COLO829 (cell line): ENCODE results near the gene SMIM32.

Experiments used
- DNase-seq: peaks from one replicate; pipeline ENCODE4 v3.0.0; 2012; ENCODE audit warnings: low spot score

Gene SMIM32

DNA sequence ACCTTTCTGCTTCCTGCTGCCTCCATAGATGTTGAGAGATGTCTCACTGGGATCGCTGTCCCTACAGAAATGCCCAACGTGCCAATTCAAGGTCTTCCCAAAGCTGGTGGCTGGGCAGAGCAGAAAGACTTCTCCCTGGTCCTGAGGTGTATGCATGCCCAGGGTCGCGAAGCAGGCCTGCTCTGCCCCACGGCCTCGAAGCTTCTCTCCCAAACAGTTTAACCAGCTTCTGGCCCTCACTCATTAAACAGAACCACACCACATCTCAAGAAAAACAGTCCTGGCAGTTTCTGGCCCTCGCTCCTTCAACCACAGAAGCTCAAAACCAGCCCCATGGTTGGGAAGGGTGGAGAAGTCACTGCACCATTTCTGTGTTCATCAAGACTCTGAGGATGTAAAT lies 14.7 kb upstream of the SMIM32 start:
- DNase-seq = no peak

DNA sequence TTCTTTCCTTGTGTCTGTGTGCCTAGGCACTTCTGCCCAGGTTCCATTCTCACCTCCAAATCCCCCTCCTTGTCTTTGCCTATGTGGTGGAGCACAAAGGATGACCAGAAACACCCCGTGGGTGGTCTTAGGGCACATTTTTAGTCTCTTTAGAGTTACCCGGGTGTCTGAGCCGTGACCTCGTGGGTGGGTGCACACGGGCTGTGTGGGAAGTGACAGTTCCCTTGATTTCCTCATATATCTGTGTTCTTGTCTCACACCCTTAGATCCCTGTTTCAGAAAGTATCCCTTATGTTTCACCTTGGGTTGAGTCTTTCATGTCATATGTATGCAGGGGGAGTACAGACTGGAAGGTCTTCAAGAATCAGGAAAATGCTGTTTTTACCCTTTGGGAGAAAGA lies 13.4 kb upstream of the SMIM32 start:
- DNase-seq = no peak

DNA sequence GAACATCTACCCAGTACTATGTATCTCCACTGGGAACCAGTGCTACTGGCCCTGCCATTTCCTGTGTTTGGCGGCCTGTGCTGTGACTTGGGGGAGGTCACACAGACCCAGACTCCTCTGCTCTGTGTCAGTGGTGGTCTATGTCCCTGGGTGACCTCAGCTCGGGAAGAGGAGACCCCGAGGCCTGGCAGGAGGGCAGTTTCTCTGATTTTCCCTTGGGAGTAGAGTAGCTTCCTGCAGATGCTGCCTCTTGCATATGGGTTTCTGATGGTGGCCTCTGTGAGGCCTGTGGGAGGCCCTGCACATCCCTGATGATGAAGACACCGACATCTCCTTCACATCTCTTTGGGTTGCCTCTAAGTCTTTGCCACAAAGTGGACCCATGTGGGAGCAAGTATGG lies 13.0 kb upstream of the SMIM32 start:
- no peak for DNase-seq

DNA sequence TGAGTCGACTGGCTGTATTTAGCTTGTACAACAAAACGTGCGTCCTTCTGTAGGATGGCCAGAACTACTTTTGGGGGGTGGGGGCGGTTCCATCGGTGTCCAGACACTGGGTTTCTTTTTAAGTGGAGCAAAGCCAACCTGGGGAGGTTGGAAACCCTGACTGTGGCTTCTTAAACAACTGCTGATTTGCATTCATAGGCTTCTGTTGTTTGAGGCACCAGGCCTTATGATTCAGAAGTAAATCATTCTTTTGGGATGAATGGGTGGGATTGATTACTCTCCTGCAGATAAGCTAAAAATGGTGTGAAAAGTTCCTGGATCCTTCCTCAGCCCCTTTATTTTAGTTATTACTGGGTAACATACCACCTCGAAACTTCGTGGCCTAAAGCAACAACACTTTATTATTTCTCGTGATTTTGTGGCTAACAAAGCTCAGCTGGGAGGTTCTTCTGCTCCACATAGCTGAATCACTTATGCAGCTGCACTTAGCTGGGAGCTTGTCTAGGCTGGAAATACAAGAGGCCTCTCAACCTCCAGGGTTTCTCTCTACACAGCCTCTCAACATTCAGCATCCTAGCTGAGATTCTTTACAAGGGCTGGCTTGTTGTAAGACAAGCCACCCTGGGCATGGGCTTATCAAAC lies 12.2 kb upstream of the SMIM32 start:
- peak; percentile 47 for DNase-seq

DNA sequence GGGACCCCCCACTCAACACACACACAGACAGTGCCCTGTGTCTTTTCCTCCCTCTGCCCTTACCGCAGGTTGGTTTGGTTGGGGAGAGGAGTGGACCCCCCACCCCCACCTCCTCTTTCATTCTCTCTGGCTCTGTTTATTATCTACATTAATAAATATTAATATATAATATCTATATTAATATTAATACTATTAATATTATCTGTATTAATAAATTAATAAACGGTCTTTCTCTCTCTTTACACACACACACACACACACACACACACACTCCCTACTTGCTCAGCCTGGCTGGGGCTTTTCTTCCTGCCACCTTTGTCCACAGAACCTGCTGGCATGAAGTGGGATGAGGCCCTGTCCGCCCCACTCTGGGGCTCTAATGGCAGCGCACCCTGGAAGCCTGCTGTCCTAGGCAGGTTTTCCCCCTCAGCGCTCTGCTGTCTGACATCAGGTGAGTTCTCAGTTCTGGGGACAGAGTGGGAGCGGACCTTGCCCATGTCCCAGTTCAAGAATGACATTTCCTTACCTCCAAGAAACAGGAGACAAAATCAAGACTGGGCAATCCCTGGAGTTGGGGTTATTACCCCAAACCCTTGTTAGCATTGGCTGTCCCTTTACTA lies 10.5 kb upstream of the SMIM32 start:
- DNase-seq = no peak

DNA sequence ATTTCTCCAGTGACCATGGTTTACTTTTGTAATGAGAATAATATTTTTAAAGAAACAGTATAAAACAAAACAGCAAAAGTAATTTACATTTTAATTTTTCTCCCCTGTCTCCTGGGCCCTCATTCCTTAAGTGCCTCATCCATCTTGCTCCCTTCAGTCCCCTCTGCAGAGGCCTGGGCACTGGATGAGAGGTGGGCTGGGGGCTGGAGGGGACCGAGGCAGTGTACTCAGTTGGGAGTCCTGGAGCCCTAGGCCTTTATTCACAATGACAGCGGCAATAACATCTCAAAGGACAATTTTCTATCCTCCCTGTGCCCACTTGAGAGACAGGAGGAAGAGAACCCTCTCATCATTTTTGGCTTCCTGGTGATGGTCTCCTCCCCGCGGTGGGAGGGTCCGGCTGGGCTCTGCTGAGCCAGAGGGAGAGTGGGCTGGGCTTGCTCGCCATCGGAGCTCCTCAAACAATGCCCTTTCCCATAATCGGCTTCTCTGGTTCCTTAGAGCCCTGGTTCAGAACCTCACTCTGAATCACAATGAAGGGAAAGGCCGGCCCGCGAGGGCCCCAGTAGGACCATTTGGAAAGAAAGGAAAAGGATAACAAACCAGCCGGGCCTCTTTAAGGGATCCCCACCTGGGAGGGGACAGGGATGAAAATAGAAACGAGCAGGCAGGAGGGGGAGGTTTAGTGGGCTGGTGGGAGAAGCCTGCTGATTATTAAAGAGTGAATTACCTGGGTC lies 9.7 kb upstream of the SMIM32 start:
- no peak for DNase-seq

DNA sequence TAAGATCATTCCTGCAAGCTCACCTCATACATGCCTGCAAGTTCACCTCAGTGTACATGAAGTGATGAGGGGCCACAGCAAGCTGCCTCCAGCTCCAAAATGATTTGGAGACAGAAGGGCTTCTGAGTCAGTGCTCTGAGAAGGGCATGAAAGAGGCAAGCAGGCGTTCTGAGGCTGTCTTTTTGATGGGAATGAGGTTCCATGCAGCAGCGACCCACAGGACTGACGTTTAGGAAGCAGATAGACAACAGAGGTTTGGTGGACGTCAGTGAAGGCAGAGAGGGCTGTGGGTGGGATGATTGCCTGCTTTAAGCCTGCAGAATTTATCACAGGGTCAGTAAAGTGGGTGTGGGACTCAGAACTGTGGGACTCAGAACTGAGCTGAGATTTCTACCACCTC lies 8.9 kb upstream of the SMIM32 start:
- no peak for DNase-seq

DNA sequence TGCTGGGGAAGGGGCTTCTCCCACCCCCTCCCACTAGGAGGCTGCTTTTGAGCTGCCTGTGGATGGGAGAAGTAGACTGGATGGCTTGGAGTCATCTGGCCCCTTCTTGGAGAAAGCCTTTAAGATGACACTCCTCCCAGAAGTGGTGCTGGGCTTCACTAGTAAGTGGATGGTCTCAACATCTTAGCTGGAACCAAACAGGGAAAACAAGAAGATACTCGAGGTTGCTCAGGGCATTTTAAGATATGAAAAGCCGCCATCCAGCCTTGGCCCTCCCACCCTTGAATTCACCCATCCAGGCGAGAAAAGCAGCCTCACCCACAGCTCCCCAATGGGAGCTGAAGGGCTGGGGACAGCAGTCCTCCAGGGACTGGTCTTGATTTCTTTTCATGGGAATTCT lies 7.8 kb upstream of the SMIM32 start:
- DNase-seq = no peak

DNA sequence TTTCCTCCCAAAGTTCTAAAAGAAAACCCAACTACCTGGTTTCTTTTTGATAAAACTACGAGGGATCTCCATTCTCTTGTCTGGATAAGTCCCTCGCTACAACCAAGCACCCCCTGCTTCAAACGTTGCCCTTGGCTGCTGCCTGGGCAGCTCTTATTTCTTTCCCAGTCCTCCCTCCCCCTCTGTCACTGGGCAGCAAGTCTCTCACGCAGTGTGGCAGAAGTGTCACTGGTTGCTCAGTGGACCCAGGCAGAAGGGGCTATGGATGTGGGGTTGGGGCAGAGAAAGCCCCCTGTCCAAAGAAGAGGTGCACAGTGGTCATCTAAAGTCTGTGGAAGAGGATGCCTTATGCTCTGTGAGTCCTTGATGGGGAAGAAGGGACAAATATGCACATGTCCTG lies 7.2 kb upstream of the SMIM32 start:
- DNase-seq = no peak

DNA sequence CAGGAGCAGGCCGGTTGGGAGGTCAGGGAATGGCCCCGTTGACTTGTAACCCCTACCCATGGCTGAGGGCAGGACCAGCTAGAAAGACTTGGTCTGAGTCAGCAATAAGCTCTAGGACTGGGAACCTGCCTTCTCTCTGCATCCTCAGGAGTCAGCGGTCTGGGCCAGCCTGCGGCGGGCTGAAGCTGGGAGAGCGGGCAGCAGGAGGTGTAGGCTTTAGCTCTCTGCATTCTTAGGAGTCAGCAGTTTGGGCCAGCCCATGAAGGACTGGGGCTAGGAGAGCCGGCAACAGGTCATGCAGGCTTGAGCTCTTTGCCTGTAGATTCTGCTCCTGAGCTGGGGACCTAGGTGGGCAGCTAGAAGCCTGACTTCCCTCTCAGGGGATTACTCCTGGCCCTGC lies 6.4 kb upstream of the SMIM32 start:
- no peak for DNase-seq

DNA sequence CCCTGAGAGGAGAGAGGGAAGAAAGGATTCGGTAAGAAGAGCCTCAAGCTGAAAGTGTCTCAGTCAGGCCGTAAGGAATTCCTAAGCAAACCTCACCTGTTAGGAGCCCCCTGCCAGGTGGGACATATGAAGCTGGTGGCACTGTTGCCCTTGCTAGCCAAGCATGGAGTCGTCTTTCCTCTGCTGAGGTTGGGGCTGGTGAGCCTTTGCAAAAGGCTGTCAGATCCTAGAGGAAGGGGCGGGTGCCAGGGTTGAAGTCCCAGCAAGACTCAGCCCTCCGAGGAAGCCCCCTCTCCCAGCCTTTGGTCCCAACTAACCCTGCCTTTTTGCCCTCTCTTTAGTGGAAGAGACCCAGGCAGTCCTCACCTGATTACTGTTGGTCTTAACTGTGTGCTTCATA lies 5.5 kb upstream of the SMIM32 start:
- DNase-seq = no peak

DNA sequence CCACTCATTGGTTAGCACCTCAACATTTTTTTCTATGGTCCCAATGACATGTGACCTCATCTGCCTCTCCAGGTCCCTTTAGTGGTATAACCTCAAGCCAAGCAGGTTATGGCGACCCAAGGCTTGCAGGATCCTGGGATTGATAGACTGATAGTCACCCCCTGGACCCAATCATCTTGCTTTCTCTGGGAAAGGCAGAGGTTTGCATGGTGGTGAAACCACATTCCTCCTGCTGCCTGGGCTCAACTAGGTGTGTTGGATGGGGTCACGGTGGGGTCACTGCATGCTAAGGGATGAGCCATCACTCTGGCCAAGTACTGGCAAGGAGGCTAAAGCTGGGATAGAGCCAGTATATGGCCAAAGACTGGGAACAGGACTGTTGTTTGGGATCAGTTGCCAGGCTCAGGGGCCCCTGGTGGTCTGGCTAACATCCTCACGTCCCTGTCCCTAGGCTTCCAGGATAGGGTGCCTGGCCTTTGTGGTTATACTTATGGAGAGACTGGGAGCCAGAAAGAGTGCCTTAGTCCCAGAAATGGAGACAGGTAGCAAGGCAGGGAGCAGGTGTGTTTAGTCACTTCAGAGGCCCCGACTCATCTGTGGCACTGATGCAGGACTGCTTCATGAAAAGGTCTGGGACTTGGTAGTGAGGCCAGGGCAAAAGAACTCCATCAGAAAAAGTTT lies 4.6 kb upstream of the SMIM32 start:
- no peak for DNase-seq

DNA sequence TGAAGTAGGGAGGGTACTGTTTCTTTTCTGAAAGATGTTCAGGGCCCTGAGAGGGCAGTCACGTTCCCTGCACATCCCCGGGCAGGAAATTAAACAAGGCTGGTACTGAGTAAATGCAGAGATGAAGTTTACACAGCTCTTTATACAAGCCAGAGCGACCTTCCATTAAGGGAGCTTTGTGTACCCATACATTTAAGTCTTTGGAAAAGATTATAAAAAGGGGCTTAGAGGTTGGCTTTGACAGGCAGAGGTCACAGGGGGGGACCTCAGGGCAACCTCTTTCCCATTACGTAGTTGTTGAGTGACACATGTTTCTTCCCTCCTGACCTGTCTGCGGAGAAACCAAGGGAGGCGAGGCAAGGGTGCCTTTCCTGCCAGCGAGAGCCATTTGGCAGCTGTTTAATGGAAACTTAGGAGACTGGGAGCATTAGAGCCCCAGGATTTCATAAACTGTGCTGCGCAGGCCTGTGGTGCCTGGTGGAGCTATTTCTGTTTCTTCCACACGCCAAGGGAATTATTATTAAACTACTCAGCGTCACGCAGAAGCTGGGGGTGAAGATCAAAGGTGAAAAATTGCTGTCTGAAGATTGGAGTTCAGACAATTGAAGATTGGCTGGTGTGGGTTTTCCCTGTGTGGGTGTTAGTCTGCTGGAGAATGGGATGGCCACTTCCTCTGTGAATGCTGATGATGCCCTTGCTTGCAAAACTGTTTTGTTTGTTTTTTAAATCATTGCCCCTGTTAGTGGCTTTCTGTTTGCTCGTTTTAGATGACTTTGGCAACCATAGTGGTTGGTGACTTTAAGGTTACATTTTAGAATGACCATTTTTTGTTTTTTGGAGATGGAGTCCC lies 3.2 kb upstream of the SMIM32 start:
- DNase-seq = peak; percentile 4

DNA sequence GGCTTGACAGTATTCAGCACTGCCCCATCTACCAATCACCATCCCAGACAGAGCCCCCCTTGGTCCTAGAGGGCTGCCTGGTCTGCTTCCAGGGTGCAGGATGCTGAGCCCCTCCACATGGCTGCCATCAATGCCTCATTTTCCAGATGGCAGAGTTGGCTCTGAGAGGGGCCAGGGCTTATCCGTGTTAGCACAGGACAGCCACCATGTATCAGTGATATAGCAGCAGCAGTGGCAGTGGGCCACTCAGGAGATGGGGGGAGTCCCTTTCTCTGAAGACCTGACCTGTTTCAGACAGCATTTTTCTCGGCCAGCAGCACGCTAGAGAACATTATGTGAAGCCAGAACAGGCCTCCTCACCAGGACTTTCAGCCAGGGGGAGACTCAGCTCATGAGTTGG lies 1.6 kb upstream of the SMIM32 start:
- DNase-seq = no peak

DNA sequence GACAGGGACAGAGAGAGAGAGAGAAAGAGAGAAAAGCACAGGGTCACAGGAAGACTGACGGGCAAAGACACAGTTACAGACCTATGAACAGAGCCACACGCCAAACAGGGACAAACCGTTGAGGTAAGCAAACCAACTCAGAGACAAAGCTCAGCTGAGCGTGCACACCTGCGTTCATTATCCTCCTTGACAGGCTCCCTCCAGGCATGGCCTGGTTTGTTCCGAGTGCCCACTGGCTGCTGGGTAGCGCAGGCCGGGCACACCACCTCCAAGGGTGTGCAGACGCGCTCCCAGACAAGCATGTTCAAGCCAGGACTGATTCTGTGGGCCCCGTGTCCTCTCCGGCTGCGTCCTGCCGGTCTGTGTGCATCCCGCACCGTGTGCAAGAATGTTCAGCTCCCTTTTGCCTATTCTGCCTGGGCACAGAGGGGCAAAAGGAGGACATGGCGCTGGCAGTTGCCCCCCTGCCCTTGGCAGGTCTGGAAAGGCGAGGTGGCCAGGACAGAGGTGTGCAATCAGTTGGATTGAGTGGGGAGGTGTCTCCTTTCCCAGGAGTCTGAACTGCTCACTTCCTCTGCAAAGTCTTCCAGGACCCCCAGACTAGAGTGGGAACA lies 467 bp upstream of the SMIM32 start:
- no peak for DNase-seq

DNA sequence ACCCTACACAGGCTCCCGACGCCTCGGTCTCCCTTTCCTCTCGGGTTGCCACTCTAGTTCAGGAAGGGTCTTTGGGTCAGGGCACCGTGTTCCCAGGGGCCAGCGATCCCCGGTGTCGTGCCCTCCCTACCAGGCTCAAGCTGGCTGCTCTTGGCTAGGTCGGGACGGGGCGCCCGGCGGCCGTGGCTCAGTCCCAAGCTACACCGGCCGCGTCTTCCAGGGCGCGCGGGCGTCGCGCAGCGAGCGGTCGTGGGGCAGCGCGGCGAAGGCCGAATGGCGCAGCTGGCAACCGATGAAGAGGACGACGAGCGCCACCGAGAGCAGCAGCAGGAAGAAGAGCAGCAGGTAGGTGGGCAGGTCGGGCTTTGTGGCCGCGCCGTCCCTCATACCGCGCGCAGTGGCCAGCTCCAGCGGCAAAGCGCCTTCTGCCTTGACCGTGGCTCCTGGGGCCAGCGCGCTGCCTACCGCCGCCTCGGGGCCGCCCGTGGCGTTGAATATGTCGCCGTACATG lies 892 bp downstream of the SMIM32 start:
- no peak for DNase-seq

DNA sequence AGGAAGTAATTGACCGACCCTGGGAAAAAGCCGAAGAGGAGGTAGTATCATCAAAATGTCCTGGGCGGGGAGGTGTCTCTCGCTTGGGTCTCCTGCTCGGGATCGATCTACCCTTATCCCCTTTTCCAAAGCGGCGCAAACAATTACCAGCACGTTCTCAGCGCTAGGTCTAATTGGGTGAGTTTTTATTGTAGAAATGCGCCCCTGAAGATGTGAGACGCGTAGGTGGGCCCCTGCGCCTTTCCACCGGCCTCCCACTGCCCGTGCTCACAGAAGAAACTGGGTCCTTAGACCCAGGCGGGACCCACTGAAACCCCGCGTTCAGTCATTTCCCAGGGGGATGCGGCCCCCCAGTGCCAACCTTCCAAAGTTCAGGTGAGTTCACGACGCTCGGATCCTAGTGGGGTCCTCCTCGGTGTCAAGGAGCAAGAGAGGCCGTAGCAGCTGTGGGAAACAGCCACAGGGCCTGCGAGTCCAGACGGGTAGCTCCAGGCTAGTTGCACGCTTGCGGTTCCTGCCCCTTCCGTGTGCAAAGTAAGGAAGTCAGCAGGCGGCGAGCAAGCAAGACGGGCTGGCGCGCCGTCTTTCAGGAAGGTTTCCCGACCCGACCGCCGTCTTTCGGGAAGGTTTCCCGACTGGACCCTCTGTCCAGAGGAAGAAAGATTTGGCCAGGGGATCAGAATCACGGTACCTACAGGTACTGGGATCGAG lies 1.5 kb downstream of the SMIM32 start:
- no peak for DNase-seq

DNA sequence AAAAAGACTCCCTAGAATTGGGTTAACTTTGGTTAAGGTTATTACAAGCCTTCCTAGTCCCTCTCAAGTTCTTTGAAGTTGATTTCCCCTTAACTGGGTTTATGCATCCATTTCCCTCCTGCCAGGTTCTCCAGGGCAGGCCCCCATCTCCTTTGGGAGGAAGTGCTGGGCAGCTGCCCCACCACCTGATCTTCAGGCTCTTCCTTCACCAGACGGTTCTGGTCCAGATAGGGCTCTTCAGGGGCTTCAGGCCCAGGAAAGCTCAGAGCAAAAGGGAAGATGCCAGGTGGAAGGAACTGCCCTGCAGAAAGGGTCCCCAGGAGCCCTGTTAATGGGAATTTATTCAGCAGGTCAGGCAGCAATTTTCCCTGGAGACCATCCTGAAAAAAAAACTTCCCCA lies 2.1 kb downstream of the SMIM32 start:
- DNase-seq = no peak

DNA sequence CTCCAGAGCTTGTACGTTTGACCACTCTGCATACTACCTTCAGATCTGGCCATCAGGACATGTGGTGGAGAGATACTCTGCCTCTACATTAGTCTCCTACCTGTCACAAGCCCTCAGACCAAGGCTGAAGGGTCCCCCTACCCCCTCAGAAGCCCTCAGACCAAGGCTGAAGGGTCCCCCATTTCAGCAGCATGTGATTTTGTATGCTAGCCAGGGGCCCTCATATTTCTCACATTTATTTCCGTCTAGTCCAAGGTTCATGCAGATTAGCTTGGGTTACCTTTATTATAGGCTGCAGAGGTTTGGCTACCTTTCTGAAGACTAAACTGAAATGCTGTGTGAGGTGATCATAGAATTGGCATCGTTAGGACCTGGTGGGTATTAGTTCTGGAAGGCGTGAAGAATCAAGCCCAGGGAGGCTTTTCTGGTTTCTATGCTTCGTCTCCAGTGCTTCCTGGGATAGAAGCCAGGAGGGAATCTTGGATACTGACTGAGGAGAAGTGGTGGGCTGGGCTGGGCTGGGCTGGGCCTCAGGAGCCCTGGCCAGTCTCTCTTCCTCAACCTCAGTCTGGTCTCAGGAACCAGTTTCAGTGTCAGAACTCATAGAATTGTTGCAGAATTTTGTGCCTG lies 2.8 kb downstream of the SMIM32 start:
- no peak for DNase-seq

DNA sequence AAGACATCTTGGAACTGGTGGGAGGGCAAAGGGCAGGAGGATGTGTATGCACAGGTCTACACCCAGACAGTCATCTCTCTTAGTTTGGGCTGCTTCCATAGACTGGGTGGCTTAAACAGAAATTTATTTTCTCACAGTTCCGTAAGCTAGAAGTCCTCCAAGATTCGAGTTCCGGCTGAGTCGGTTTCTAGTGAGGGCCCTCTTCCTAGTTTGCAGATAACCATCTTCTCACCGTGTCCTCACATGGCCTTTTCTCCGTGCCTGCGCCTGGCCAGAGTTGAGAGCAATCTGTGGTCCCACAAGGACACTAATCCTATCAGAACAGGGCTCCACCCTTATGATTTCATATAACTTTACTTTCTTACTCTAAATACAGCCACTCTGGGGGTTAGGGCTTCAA lies 4.1 kb downstream of the SMIM32 start:
- DNase-seq = no peak
